Measurements from ENCODE around the gene MSRB3.

The MSRB3 gene

DNA sequence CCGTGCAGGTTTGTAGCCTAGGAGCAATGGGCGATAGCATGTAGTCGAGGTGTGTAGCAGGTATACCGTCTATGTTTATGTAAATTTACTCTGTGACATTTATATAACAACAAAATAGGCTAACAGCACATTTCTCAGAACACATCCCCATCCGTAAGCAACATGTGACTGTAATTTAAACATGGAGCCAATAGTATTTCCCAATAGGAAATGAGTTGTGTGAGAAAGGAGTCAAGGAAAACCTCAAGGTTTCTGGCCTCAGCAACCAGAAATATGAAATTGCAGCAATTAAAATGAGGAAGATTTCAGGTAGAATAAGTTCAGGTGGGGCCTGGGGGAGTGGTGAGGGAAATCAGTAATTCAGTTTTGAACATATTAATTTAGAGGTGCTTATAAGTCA is 136.0 kb downstream of the MSRB3 start:
- Histone ChIP-seq H3K9me3 (ENCODE audit: control insufficient read depth, insufficient read depth, low read length) (no peaks in the 10 kb centered on the region), H3K27me3 (ENCODE audit: control insufficient read depth, insufficient read depth, low read length) (no peaks in the 10 kb centered on the region), H3K4me3 (ENCODE audit: low read depth, low read length) (no peak overlapping the region), H3K4me1 (ENCODE audit: control insufficient read depth, insufficient read depth, low read length) (no peaks in the 10 kb centered on the region), H3K36me3 (ENCODE audit: control insufficient read depth, insufficient read depth, low read length) (no peaks in the 10 kb centered on the region), H3K9ac (ENCODE audit: low read depth, low read length) (no peak overlapping the region)

DNA sequence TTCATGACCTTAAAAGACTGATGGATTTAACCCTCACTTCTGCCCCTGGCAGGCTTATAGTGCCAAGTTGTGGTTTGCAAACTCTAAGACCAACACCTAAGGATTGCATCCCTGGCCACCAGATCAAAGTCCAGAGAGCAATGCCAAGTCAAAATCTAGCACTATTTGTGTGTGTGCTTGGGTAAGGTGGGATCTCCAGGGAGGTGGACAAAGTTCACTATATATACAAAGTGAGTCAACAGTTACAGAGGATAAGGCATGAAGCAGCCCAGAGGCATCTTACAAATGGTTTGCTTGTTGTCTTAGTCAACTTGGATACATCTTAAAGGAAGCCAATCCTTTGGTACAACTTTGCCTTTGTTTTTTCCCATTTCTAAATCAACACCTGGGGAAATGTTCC is 137.3 kb downstream of the MSRB3 start:
- Histone ChIP-seq H3K9ac (ENCODE audit: low read depth, low read length) (no peak overlapping the region), H3K36me3 (ENCODE audit: control insufficient read depth, insufficient read depth, low read length) (no peaks in the 10 kb centered on the region), H3K9me3 (ENCODE audit: control insufficient read depth, insufficient read depth, low read length) (no peaks in the 10 kb centered on the region), H3K4me3 (ENCODE audit: low read depth, low read length) (no peak overlapping the region), H3K27me3 (ENCODE audit: control insufficient read depth, insufficient read depth, low read length) (no peaks in the 10 kb centered on the region), H3K4me1 (ENCODE audit: control insufficient read depth, insufficient read depth, low read length) (no peaks in the 10 kb centered on the region)

DNA sequence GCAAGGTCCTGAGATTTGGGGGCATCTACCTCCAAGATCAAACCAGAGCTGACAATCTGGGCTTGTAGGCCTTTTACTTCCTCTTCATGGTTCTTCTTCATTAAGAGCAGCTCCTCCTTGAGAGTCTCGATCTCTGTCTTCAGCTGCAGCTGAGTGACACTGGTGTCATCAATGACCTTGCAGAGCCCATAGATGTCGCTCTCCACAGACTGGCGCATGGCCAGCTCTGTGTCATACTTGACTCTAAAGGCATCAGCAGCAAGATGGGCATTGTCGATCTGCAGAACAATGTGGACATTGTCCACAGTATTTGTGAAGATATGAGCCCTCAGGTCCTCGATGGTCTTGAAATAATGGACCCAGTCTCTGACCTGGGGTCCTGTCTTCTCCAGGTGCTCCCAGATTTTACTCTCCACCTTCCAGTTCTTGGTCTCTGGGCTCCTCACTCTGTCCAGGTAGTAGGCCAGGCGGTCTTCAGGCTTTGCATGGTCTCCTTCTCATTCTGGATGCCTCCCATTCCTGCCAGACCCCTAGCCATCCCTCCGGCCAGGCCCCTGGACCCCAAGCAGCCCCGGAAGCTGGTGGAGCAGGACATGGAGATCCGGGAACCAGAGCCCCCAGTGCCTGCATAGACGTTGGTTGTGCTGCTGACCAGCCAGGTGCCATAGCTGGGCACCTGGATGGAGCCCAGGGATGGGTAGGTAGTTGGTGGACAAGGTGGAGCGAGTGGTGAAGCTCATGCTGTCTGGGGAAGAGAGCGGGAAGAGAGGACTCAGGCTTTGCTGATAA is 141.0 kb downstream of the MSRB3 start:
- Histone ChIP-seq H3K36me3 (ENCODE audit: control insufficient read depth, insufficient read depth, low read length) (no peaks in the 10 kb centered on the region), H3K9ac (ENCODE audit: low read depth, low read length) (no peak overlapping the region), H3K9me3 (ENCODE audit: control insufficient read depth, insufficient read depth, low read length) (no peaks in the 10 kb centered on the region), H3K4me3 (ENCODE audit: low read depth, low read length) (no peak overlapping the region), H3K27me3 (ENCODE audit: control insufficient read depth, insufficient read depth, low read length) (no peaks in the 10 kb centered on the region), H3K4me1 (ENCODE audit: control insufficient read depth, insufficient read depth, low read length) (no peaks in the 10 kb centered on the region)

DNA sequence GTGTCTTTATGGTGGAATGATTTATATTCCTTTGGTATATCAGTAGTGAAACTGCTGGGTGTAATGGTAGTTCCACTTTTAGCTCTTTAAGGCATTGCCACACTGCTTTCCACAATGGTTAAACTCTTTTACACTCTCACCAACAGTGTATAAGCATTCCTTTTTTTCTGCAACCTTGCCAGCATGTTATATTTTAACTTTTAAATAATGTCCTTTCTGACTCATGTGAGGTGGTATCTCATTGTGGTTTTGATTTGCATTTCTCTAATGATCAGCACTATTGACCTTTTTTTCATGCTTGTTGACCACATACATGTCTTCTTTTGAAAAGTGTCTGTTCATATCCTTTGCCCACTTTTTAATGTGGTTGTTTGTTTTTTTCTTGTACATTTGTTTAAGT is 142.5 kb downstream of the MSRB3 start:
- Histone ChIP-seq H3K4me1 (ENCODE audit: control insufficient read depth, insufficient read depth, low read length) (no peaks in the 10 kb centered on the region), H3K4me3 (ENCODE audit: low read depth, low read length) (no peak overlapping the region), H3K27me3 (ENCODE audit: control insufficient read depth, insufficient read depth, low read length) (no peaks in the 10 kb centered on the region), H3K9ac (ENCODE audit: low read depth, low read length) (no peak overlapping the region), H3K9me3 (ENCODE audit: control insufficient read depth, insufficient read depth, low read length) (no peaks in the 10 kb centered on the region), H3K36me3 (ENCODE audit: control insufficient read depth, insufficient read depth, low read length) (no peaks in the 10 kb centered on the region)

DNA sequence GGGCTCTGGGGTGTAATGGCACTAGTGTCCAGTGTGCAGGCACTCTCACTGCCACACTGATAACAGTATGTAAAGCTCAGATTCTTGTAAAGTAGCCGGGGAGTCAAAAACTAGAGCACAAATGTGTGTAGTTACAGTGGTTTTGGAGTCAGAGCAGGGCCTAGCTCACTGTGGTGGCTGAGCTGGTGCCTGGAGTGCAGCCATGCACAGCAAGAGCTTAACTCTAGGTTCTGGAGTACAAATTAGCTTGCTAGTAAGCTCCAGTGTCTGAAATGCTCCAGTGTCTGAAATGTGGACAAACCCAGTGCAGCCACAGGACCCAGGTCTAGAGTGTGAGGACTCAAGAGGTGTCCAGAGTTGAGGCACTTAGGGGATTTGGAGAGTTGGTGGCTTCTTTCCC is 149.2 kb downstream of the MSRB3 start:
- Histone ChIP-seq H3K9me3 (ENCODE audit: control insufficient read depth, insufficient read depth, low read length) (no peaks in the 10 kb centered on the region), H3K36me3 (ENCODE audit: control insufficient read depth, insufficient read depth, low read length) (no peaks in the 10 kb centered on the region), H3K9ac (ENCODE audit: low read depth, low read length) (no peak overlapping the region), H3K4me1 (ENCODE audit: control insufficient read depth, insufficient read depth, low read length) (peaks cover 7% of the 10 kb centered on the region), H3K27me3 (ENCODE audit: control insufficient read depth, insufficient read depth, low read length) (no peaks in the 10 kb centered on the region), H3K4me3 (ENCODE audit: low read depth, low read length) (no peak overlapping the region)

DNA sequence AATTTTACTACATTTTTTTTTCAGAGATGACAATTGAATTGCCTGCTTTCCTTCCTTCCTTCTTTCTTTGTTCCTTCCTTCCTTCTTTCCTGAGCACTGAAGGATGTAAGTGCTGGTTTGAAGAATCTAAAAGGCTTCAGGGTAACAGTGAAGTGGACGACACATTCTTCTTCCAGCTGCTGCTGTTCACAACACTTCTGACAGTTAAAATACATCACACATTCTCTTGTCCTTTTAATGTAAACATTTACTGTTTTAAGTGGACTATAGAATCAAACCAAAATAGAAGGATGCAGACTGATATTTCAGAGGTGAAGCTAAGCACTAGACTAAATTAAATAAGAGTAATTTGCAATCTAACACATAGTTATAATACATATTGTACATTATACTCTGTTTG is 151.5 kb downstream of the MSRB3 start:
- no peaks in the 10 kb centered on the region for H3K27me3 ChIP-seq (ENCODE audit: control insufficient read depth, insufficient read depth, low read length)
- H3K4me3 ChIP-seq (ENCODE audit: low read depth, low read length): no peak overlapping the region
- no peaks in the 10 kb centered on the region for H3K9me3 ChIP-seq (ENCODE audit: control insufficient read depth, insufficient read depth, low read length)
- no peaks in the 10 kb centered on the region for H3K36me3 ChIP-seq (ENCODE audit: control insufficient read depth, insufficient read depth, low read length)
- H3K4me1 ChIP-seq (ENCODE audit: control insufficient read depth, insufficient read depth, low read length): peaks cover 7% of the 10 kb centered on the region
- no peak overlapping the region for H3K9ac ChIP-seq (ENCODE audit: low read depth, low read length)

DNA sequence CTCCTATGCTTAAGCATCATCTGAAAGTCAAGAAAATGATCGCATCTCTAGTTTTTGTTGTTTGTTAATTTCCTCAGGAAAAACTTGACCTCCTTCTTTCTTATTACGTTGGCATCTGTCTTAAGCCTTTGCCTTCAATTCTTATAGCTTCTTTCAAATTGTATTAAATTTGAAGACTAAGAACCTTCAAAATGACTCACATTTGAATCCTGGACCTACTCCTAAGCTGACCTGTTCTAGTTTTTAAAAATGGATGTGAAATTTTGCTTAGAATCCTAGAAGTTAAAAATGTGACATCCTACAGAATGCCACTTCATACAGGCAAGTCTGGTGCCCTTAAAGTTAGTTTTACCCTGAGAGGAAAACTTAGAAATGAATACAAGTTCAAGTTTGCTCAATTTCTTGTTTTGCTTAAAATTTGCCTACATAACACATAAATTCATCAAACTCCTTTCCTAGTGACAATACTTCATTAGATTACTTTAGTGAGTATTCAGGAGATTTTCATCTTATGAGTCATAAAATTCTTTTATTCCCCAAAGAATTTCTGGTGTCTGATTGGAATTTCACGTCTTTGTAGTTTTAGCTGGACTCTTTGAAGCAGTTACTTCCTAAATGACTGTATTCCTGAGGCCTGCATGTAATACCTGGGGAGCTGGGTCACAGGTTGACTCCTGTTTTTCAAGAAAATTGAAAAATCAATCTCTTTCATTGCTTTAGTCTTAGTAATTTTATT is 152.3 kb downstream of the MSRB3 start:
- Histone ChIP-seq H3K27me3 (ENCODE audit: control insufficient read depth, insufficient read depth, low read length) (no peaks in the 10 kb centered on the region), H3K4me1 (ENCODE audit: control insufficient read depth, insufficient read depth, low read length) (peaks cover 7% of the 10 kb centered on the region), H3K4me3 (ENCODE audit: low read depth, low read length) (no peak overlapping the region), H3K9me3 (ENCODE audit: control insufficient read depth, insufficient read depth, low read length) (no peaks in the 10 kb centered on the region), H3K9ac (ENCODE audit: low read depth, low read length) (no peak overlapping the region), H3K36me3 (ENCODE audit: control insufficient read depth, insufficient read depth, low read length) (no peaks in the 10 kb centered on the region)

DNA sequence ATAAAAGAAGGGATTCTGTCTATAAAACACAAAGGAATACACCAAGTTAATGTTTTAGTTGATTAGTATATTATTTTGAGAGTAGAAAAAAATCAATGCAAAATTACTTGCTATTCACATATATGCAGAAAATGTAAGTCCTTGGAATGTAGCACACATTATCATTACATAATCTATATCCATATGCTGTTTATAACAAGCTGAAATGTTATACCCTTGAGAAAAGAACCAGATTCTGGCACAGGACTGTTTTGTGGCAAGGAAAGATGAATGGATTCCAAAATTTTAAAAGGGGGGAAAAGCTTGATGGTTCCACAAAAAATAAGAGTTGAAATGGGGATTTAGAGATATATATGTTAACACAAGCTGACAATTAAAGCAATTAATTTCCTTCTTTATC is 153.6 kb downstream of the MSRB3 start:
- H3K4me3 ChIP-seq (ENCODE audit: low read depth, low read length): no peak overlapping the region
- H3K27me3 ChIP-seq (ENCODE audit: control insufficient read depth, insufficient read depth, low read length): no peaks in the 10 kb centered on the region
- H3K36me3 ChIP-seq (ENCODE audit: control insufficient read depth, insufficient read depth, low read length): no peaks in the 10 kb centered on the region
- no peak overlapping the region for H3K9ac ChIP-seq (ENCODE audit: low read depth, low read length)
- H3K9me3 ChIP-seq (ENCODE audit: control insufficient read depth, insufficient read depth, low read length): no peaks in the 10 kb centered on the region
- H3K4me1 ChIP-seq (ENCODE audit: control insufficient read depth, insufficient read depth, low read length): peaks cover 4% of the 10 kb centered on the region

DNA sequence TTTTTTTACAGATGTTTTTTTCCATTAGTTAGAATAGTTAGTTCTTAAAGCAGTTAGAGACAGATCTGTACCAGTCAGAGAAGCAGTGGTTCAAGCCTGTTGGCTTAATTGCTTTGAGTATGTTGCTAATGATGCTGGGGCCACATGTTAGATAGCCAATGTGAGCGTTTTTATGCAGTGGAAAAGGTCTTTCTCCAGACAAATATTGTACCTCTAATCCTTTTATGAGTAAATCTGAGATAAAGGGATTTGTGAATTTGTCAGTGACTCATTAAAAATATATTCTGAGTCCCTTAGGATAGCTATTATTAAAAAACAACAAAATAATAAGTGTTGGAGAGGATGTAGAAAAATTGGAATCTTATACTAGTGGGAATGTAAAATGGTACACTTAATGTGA is 154.2 kb downstream of the MSRB3 start:
- no peaks in the 10 kb centered on the region for H3K27me3 ChIP-seq (ENCODE audit: control insufficient read depth, insufficient read depth, low read length)
- H3K4me3 ChIP-seq (ENCODE audit: low read depth, low read length): no peak overlapping the region
- H3K36me3 ChIP-seq (ENCODE audit: control insufficient read depth, insufficient read depth, low read length): no peaks in the 10 kb centered on the region
- H3K9me3 ChIP-seq (ENCODE audit: control insufficient read depth, insufficient read depth, low read length): no peaks in the 10 kb centered on the region
- H3K4me1 ChIP-seq (ENCODE audit: control insufficient read depth, insufficient read depth, low read length): no peaks in the 10 kb centered on the region
- H3K9ac ChIP-seq (ENCODE audit: low read depth, low read length): no peak overlapping the region

DNA sequence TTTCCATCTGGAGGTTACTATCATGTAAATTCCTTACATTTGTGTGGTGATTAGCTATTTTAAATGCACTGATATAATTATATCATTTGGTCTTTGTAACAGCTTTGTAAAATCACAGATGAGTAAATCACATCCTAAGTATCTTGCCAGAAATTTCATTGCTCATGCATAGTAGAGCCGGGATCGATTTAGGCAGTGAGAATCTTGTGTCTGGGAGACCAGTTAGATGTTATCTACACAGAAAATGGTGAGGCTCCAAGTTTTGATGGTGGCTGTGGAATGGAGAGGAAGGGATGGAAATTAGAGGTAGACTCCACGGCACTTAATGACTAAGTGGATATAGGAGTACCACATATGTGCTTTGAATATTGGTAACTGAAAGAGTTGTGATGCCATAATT is 156.3 kb downstream of the MSRB3 start:
- Histone ChIP-seq H3K4me3 (ENCODE audit: low read depth, low read length) (no peak overlapping the region), H3K9ac (ENCODE audit: low read depth, low read length) (no peak overlapping the region), H3K9me3 (ENCODE audit: control insufficient read depth, insufficient read depth, low read length) (no peaks in the 10 kb centered on the region), H3K36me3 (ENCODE audit: control insufficient read depth, insufficient read depth, low read length) (no peaks in the 10 kb centered on the region), H3K27me3 (ENCODE audit: control insufficient read depth, insufficient read depth, low read length) (no peaks in the 10 kb centered on the region), H3K4me1 (ENCODE audit: control insufficient read depth, insufficient read depth, low read length) (no peaks in the 10 kb centered on the region)

DNA sequence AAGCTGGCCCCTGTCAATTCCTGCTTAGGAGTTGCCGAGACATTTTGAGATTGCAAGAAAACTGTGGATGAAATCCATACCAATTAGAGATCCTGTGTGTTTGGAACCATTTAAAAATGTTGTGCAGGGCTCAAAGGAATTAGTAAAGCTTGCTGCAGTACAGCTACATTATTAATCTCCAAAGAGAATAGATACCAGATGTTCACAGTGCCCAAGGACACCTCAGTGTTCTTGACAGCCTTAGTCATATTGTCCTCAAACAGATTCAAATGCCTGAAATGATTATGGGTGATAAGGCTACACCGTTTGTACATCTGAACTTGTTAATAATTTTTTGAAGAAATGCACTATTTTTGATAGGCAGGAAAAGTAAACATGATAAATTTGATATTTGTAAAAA is 164.6 kb downstream of the MSRB3 start:
- H3K4me1 ChIP-seq (ENCODE audit: control insufficient read depth, insufficient read depth, low read length): no peaks in the 10 kb centered on the region
- no peaks in the 10 kb centered on the region for H3K9me3 ChIP-seq (ENCODE audit: control insufficient read depth, insufficient read depth, low read length)
- no peaks in the 10 kb centered on the region for H3K27me3 ChIP-seq (ENCODE audit: control insufficient read depth, insufficient read depth, low read length)
- no peaks in the 10 kb centered on the region for H3K36me3 ChIP-seq (ENCODE audit: control insufficient read depth, insufficient read depth, low read length)
- no peak overlapping the region for H3K4me3 ChIP-seq (ENCODE audit: low read depth, low read length)
- no peak overlapping the region for H3K9ac ChIP-seq (ENCODE audit: low read depth, low read length)

DNA sequence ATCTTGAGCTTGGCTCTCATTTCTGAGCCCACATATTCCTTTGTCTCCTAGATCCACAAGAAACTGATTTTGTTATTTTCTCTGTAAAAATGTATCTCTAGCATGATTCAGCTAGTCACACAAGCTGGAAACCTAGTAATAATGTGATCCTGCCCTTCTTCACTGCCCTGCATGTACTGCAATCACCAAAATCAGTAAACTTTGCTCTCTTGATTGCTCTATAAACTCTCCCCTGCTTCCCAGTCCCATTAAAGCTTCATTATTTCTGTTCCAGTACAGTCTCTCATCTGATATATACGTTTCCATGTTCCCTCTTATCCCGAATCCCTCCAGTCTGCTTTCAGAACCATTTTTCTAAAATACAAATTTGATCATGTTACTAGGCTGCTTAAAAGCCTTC is 166.5 kb downstream of the MSRB3 start:
- Histone ChIP-seq H3K4me1 (ENCODE audit: control insufficient read depth, insufficient read depth, low read length) (no peaks in the 10 kb centered on the region), H3K36me3 (ENCODE audit: control insufficient read depth, insufficient read depth, low read length) (no peaks in the 10 kb centered on the region), H3K9ac (ENCODE audit: low read depth, low read length) (no peak overlapping the region), H3K9me3 (ENCODE audit: control insufficient read depth, insufficient read depth, low read length) (no peaks in the 10 kb centered on the region), H3K4me3 (ENCODE audit: low read depth, low read length) (no peak overlapping the region), H3K27me3 (ENCODE audit: control insufficient read depth, insufficient read depth, low read length) (no peaks in the 10 kb centered on the region)
